KG1 (cell line): ENCODE results near the gene LAGE3.
A peak's percentile ranks its signal among the peaks of the same experiment; 100 is the strongest.

Source experiments
- DNase-seq: peaks from one replicate; lab custom pipeline; 2025; lab: John Stamatoyannopoulos, UW

The LAGE3 gene

GRCh38 chrX:154435171-154435733 is 43.8 kb downstream of the LAGE3 start:
- no peak for DNase-seq

GRCh38 chrX:154434394-154435168 is 44.5 kb downstream of the LAGE3 start:
- DNase-seq = no peak

GRCh38 chrX:154433605-154434004 is 45.5 kb downstream of the LAGE3 start:
- DNase-seq = no peak

- DNase-seq = no peak
Measured at GRCh38 chrX:154432210-154432609, 46.9 kb downstream of the LAGE3 start.

- DNase-seq = no peak
Measured at GRCh38 chrX:154431341-154431740, 47.7 kb downstream of the LAGE3 start.

GRCh38 chrX:154430916-154431315 is 48.2 kb downstream of the LAGE3 start:
- DNase-seq = no peak

- DNase-seq = no peak
Measured at GRCh38 chrX:154430479-154430878, 48.6 kb downstream of the LAGE3 start.

GRCh38 chrX:154429711-154430110 is 49.4 kb downstream of the LAGE3 start:
- no peak for DNase-seq

GRCh38 chrX:154428176-154429171 is 50.6 kb downstream of the LAGE3 start, which contains the start of gene ATP6AP1:
Gene ATP6AP1 (plus strand): TSS chrX:154428677. CDS start chrX:154428693, 16 bp downstream.
- peak; percentile 58 for DNase-seq
